HFFc6 (cell line): Measurements from ENCODE around the gene GNAZ. TPM values are rescaled to one million over a fixed set of nuclear protein-coding genes. Genes with fewer than 3 reads are reported as not detected.
"Not testable (repeated sequence)": the region's sequence is repeated elsewhere in the genome, so short reads cannot be mapped to it uniquely, and the experiment has no call there.

Experiments used
- DNase-seq: peaks from one replicate; pipeline ENCODE4 v3.0.0-alpha.2; 2018
- H3K27ac Mint-ChIP-seq: 2 replicates; pipeline ENCODE4 v1.8.0; 2020; ENCODE audit warnings: mild to moderate bottlenecking, mixed read lengths
- H3K27me3 Mint-ChIP-seq: 2 replicates; pipeline ENCODE4 v1.8.0; 2021; ENCODE audit warnings: mild to moderate bottlenecking, moderate library complexity, mixed read lengths; ENCODE audit not compliant: insufficient read depth
- H3K36me3 Mint-ChIP-seq: 2 replicates; pipeline ENCODE4 v1.8.0; 2021; ENCODE audit warnings: low read depth, mixed read lengths
- H3K4me1 Mint-ChIP-seq: 2 replicates; pipeline ENCODE4 v1.8.0; 2020; ENCODE audit warnings: low read depth, mixed read lengths
- H3K4me3 Mint-ChIP-seq: 2 replicates; pipeline ENCODE4 v1.8.0; 2020; ENCODE audit warnings: mild to moderate bottlenecking, moderate library complexity, mixed read lengths
- H3K9me3 Mint-ChIP-seq: 2 replicates; pipeline ENCODE4 v1.8.0; 2020; ENCODE audit warnings: mild to moderate bottlenecking, mixed read lengths
- CTCF ChIP-seq: fragments of 200-600 bp; sonication (generic); IDR thresholded peaks from 2 replicates; pipeline ENCODE4 v1.5.0; 2021; ENCODE audit warnings: antibody characterized with exemption, mild to moderate bottlenecking
- long read RNA-seq: library from polyadenylated mRNA; unstranded; transcript quantifications from one replicate; pipeline ENCODE4 v2.0.0, GENCODE V29; 2019
- total RNA-seq, 6 experiments: library from RNA; stranded (reverse); fragmentation: NEBNext Ultra II Directional; extraction: Animal tissue kit (Norgen Biotek cat#: 25700); gene quantifications; 2 replicates in 1 of 6; 3 replicates in 5 of 6; pipeline ENCODE4 v1.2.3, GENCODE V29; 2021

The GNAZ gene
- 10 to 100 TPM; 19.0 to 22.5 (median 20.1) TPM for total RNA-seq
- long read RNA-seq, partial matches to known transcripts, result 3 of 14 reads
- long read RNA-seq, other reads (novel, unspliced or antisense), result 7 of 14 reads

DNA sequence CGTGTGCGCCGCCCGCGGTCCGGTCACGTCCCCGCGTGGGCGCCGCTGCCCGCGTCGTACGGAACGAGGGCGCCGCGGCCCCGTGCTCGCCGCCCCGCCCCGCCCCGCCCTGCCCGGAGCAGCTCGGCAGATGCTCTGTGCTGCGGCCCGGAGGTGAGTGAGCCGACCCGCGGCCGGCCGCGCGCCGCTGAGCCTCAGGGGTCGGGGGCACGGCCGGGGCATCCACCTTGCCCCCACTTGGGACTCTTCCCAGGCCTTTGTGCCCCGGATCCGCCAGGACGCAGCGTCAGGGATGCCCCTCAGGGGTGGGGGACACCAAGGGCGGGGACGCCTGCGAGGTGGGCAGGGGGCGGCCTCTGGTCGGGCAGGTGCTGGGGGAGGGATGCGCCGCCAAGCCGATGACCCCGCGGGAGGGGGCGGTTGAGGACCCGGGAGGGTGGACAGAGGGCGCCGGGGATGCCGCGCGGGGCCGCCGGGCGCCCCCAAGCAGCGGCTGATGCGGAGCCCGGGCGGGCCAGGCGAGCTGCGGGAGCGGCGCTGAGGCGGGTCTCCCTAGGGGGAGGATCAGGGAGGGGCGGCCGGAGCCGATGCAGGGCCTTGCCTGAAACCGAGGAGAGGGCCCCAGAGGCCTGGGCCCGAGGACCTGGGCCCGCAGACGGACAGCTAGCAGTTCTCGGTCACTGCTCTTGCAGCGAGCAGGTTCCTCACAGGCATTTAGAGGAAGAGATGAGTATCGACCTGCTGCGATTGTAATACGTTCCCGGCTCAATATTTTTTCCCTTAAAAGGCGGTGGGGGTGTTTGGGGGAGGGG is at the start of gene GNAZ:
Gene GNAZ, plus strand, starts transcription at position 102 of the 812 bp plus-strand sequence. CDS start 25,177 bp downstream, outside the sequence.
- Mint-ChIP-seq H3K36me3 (0 out of 2 replicates have a peak, but pooled peaks cover 4% of the 10 kb centered on the region), H3K4me3 (peak within 1 kb of the TSS; percentile 89), H3K4me1 (peaks cover 56% of the 10 kb centered on the region), H3K27ac (peak within 1 kb of the TSS; percentile 98), H3K27me3 (peaks cover 13% of the 10 kb centered on the region), H3K9me3 (no peaks in the 10 kb centered on the region)
- no peak for DNase-seq
- TF ChIP-seq CTCF, result no peak

DNA sequence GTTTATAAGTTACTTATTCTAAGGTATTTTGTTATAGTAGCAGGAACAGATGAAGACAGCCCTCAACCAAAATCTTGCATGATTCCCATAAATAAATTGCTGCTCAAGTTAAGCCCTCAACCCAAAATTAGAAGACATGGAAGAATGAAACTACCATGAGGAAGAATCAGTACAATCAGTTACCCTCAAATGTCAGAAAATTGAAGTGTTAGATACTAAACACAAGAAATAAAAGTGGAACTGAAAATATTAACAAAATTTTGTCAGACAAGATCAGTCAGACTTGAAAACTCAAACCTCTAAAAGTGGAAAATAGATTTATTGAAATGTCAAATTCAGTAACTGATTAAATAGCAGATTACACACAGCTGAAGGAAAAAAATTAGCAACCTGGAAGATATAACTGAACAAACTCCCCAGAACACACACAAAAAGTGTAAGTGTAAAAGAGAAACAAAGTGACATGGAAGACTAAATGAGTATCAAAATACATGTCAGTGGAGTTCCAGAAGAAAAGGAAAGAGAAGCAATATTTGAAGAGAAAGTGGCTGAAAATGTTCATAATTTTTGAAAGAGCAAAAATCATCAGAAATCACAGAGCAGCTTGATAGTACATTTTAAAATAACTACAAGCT is 49.5 kb upstream of the GNAZ start:
- Mint-ChIP-seq H3K27ac (no peak overlapping the region), H3K9me3 (peaks cover 4% of the 10 kb centered on the region; the same call in 1 of the 2 replicates), H3K36me3 (no peaks in the 10 kb centered on the region), H3K4me3 (no peak overlapping the region), H3K27me3 (peaks cover 17% of the 10 kb centered on the region), H3K4me1 (no peaks in the 10 kb centered on the region)
- no peak for DNase-seq
- TF ChIP-seq CTCF, result no peak

DNA sequence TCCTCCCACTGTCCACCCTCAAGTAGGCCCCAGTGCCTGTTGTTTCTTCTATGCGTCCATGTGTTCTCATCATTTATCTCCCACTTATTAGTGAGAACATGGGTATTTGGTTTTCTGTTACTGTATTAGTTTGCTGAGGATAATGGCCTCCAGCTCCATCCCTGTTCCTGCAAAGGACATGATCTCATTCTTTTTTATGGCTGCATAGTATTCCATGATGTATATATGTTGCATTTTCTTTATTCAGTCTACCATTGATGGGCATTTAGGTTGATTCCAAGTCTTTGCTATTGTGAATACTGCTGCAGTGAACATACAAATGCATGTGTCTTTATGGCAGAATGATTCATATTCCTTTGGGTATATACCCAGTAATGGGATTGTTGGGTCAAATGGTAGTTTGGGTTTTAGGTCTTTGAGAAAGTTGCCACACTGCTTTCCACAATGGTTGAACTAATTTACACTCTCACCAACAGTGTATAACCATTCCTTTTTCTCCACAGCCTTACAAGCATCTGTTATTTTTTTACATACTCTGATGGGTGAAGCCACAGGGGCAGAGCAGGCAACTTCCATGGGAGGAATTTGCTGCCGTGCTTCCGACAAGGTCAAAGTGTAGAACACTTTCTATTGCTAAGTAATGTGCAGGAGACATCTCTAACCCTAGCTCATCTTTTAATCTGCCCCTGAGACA is 48.5 kb upstream of the GNAZ start:
- not testable (repeated sequence) for H3K27ac Mint-ChIP-seq, H3K36me3 Mint-ChIP-seq, H3K9me3 Mint-ChIP-seq, H3K4me1 Mint-ChIP-seq, H3K4me3 Mint-ChIP-seq, DNase-seq
- H3K27me3 Mint-ChIP-seq, result peaks cover 18% of the 10 kb centered on the region

DNA sequence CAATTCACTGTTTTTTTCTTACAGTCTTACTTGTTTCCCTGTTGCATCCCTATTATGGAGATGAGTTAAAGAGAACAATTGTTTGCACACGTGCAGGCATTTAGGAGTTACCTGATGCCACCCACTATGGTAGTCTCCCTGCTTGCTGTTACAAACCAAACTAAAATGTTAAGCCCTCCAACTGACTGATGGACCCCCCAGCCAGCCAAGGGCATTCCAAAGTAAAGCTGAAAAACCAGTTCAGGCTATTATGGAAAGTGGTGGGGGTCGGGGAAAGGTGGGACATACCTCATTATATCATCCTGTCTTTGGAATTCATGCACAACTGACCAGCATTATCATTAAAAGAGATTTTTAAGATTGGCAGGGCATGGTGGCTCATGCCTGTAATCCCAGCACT is 47.0 kb upstream of the GNAZ start:
- no peak for TF ChIP-seq CTCF
- Mint-ChIP-seq H3K9me3 (no peaks in the 10 kb centered on the region; the same call in 1 of the 2 replicates), H3K4me3 (no peak overlapping the region), H3K27ac (no peak overlapping the region), H3K4me1 (no peaks in the 10 kb centered on the region), H3K27me3 (peaks cover 12% of the 10 kb centered on the region), H3K36me3 (no peaks in the 10 kb centered on the region)
- DNase-seq, result no peak

DNA sequence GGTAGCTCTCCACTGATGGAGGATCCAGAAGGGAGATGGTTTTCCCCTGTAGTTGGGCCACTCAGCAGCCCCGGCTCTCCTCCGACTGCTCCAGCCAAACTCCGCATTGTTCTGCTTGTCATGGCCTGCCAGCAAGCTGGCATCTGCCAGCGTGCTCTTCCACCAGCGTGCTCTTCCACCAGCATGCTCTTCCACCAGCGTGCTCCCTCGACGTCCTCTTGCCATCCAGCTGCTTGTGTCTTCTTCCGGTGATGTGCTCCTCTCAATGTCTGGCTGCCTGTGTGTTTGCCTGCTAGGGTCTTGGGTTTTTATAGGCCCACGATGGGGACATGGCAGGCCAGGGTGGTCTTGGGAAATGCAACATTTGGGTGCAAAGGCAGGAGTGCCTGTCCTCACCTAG is 43.5 kb upstream of the GNAZ start:
- H3K4me1 Mint-ChIP-seq, result no peaks in the 10 kb centered on the region
- H3K4me3 Mint-ChIP-seq, result no peak overlapping the region
- H3K27me3 Mint-ChIP-seq, result peaks cover 7% of the 10 kb centered on the region
- TF ChIP-seq CTCF, result no peak
- no peak overlapping the region for H3K27ac Mint-ChIP-seq
- no peaks in the 10 kb centered on the region for H3K36me3 Mint-ChIP-seq
- DNase-seq, result no peak
- H3K9me3 Mint-ChIP-seq, result no peaks in the 10 kb centered on the region

GRCh38 chr22:23027849-23028248 is 42.5 kb upstream of the GNAZ start:
- not testable (repeated sequence) for H3K27ac Mint-ChIP-seq, H3K4me3 Mint-ChIP-seq, H3K9me3 Mint-ChIP-seq, DNase-seq, H3K27me3 Mint-ChIP-seq, H3K36me3 Mint-ChIP-seq, H3K4me1 Mint-ChIP-seq
